ENCODE data around the gene BAIAP2L1.

The BAIAP2L1 gene

DNA sequence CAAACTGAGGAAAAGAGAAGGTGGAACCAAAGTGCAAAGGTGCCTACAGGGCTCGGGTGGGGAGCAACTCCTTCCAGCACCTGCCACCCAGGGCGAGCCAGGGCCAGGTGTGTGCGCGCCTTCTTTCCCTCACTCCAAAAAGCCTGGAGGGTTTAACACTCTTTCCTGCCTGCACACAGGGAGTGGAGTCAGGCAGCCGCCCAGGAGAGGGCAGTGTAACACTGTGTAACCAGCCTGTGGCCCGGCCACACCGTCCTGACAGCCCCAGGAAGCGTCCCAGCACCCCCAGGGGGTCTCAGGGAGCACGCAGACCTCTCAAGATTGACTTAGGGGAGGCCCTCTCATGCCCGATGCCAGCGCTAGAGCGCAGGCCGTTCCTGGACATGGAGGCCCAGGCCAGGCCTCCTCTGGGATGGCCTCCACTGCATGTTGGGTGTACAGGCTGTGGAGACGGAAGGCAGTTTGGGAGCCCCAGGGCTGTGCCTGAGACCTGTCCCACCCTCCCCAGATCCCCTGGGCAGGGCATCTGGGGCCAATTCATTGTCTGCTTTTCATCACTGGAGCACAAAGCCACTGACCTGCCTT lies 106.0 kb downstream of the BAIAP2L1 start:
- no peaks in the 10 kb centered on the region for H3K36me3 Mint-ChIP-seq (ENCODE audit: low read depth)
- no peaks in the 10 kb centered on the region for H3K4me1 Mint-ChIP-seq (ENCODE audit: low read depth)
- H3K4me3 Mint-ChIP-seq: no peak overlapping the region
- H3K9me3 Mint-ChIP-seq: no peaks in the 10 kb centered on the region
- no peak overlapping the region for H3K27ac Mint-ChIP-seq
- no peaks in the 10 kb centered on the region for H3K27me3 Mint-ChIP-seq (ENCODE audit: low read depth)
- no peak for DNase-seq (ENCODE audit: low spot score)

DNA sequence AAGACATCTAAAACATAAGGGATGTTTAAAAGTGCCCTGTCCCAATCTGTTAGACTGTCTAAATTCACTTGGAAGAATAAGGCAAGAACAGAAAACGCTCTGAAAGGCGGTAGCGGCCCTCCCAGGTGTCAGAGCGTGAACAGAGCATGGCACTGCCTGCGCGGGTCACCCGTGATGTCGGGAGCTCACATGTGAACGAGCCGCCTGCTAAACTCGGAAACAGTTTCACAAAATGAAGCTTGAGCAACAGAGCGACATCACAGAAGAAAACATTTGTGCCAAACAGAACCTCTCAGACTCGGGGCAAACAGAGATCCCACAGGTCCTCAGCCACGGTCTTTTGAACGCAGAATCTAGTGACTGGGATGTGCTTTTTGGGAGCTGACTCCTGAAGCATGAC lies 106.6 kb downstream of the BAIAP2L1 start:
- no peak for DNase-seq (ENCODE audit: low spot score)
- no peak overlapping the region for H3K4me3 Mint-ChIP-seq
- no peaks in the 10 kb centered on the region for H3K36me3 Mint-ChIP-seq (ENCODE audit: low read depth)
- no peak overlapping the region for H3K27ac Mint-ChIP-seq
- H3K4me1 Mint-ChIP-seq (ENCODE audit: low read depth): no peaks in the 10 kb centered on the region
- H3K27me3 Mint-ChIP-seq (ENCODE audit: low read depth): no peaks in the 10 kb centered on the region
- H3K9me3 Mint-ChIP-seq: no peaks in the 10 kb centered on the region

DNA sequence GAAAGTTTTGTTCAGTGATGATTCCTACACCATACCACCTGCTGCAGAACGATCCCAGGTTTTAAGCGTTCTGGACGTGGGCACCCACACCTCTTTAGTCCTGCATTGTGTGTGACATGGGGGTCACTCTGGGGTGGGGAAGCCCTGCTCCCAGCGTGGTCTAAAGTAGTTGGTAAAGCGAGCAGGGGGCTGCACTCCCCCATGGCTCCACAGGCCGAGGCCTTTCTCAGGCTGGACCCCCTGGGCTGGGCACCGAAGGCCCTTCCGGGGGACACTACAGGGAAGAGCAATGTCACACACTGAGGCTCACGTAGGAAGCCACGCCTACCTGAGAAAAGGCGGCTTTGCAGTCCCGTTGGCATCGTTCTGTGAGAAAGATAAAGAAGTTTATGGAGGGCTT lies 107.1 kb downstream of the BAIAP2L1 start:
- Mint-ChIP-seq H3K4me3 (no peak overlapping the region), H3K27me3 (ENCODE audit: low read depth) (no peaks in the 10 kb centered on the region), H3K9me3 (no peaks in the 10 kb centered on the region), H3K4me1 (ENCODE audit: low read depth) (no peaks in the 10 kb centered on the region), H3K36me3 (ENCODE audit: low read depth) (no peaks in the 10 kb centered on the region), H3K27ac (no peak overlapping the region)
- no peak for DNase-seq (ENCODE audit: low spot score)

GRCh38 chr7:98293265-98293664 lies 107.6 kb downstream of the BAIAP2L1 start:
- Mint-ChIP-seq H3K36me3 (ENCODE audit: low read depth) (no peaks in the 10 kb centered on the region), H3K4me3 (no peak overlapping the region), H3K27ac (no peak overlapping the region), H3K27me3 (ENCODE audit: low read depth) (no peaks in the 10 kb centered on the region), H3K9me3 (no peaks in the 10 kb centered on the region), H3K4me1 (ENCODE audit: low read depth) (no peaks in the 10 kb centered on the region)
- DNase-seq (ENCODE audit: low spot score): no peak

GRCh38 chr7:98291717-98292116 lies 109.2 kb downstream of the BAIAP2L1 start:
- Mint-ChIP-seq H3K27ac (no peak overlapping the region), H3K9me3 (no peaks in the 10 kb centered on the region), H3K36me3 (ENCODE audit: low read depth) (no peaks in the 10 kb centered on the region), H3K27me3 (ENCODE audit: low read depth) (no peaks in the 10 kb centered on the region), H3K4me1 (ENCODE audit: low read depth) (no peaks in the 10 kb centered on the region), H3K4me3 (no peak overlapping the region)
- DNase-seq (ENCODE audit: low spot score): no peak

- Mint-ChIP-seq H3K27ac (no peak overlapping the region), H3K4me1 (ENCODE audit: low read depth) (peaks cover 2% of the 10 kb centered on the region), H3K4me3 (no peak overlapping the region), H3K9me3 (no peaks in the 10 kb centered on the region), H3K27me3 (ENCODE audit: low read depth) (no peaks in the 10 kb centered on the region), H3K36me3 (ENCODE audit: low read depth) (no peaks in the 10 kb centered on the region)
- no peak for DNase-seq (ENCODE audit: low spot score)
These were observed 111.5 kb downstream of the BAIAP2L1 start for GRCh38 chr7:98289333-98289875.

- Mint-ChIP-seq H3K9me3 (no peaks in the 10 kb centered on the region), H3K27me3 (ENCODE audit: low read depth) (no peaks in the 10 kb centered on the region), H3K27ac (no peak overlapping the region), H3K36me3 (ENCODE audit: low read depth) (no peaks in the 10 kb centered on the region), H3K4me1 (ENCODE audit: low read depth) (peaks cover 3% of the 10 kb centered on the region), H3K4me3 (no peak overlapping the region)
- DNase-seq (ENCODE audit: low spot score): no peak
These were observed 112.6 kb downstream of the BAIAP2L1 start for GRCh38 chr7:98288064-98288823.

- H3K27me3 Mint-ChIP-seq (ENCODE audit: low read depth): no peaks in the 10 kb centered on the region
These were observed 113.4 kb downstream of the BAIAP2L1 start for GRCh38 chr7:98287486-98287959.

DNA sequence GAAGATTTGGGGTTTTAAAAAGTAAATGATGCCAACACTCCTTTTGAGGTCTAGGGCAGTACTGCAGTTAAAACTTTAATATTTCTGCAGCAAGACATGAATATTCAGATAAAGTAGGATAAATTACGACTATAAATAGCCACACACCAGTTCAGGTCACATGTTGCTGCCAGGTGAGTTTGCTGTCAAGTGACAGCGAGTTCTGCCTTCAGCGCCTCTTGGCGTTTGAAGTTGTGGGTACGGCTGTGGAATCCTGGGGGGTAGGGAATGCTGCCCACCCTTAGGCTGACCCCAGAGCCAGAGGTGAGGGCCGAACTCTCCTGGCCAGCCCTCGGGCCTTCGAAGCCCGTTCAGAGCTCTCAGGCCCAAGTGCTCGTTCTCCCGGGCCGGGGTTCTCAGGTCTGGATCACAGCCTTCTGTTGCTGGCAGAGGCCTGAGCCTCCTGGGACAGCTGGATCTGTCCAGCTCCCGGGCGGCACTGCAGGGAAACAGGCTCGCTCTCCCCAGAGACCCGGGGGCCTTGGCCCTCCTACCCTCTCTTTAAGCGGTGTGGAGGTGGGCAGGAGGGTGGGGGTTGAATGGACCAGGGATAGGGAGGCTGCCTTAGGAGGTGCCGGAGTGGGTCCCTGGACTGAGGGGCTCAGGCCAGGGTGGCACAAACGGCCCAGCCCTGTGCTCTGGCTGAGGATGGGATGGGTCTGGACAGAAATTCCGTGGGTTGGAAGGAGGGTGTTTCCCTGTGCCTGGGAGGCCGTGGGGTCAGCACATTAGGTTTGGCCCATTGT lies 114.0 kb downstream of the BAIAP2L1 start:
- H3K4me1 Mint-ChIP-seq (ENCODE audit: low read depth): peaks cover 14% of the 10 kb centered on the region
- no peak overlapping the region for H3K27ac Mint-ChIP-seq
- no peaks in the 10 kb centered on the region for H3K9me3 Mint-ChIP-seq
- H3K36me3 Mint-ChIP-seq (ENCODE audit: low read depth): peaks cover 5% of the 10 kb centered on the region
- H3K27me3 Mint-ChIP-seq (ENCODE audit: low read depth): no peaks in the 10 kb centered on the region
- no peak overlapping the region for H3K4me3 Mint-ChIP-seq
- no peak for DNase-seq (ENCODE audit: low spot score)

More at GRCh38 chr7:98287486-98287959, 113.4 kb downstream of the BAIAP2L1 start:
- Mint-ChIP-seq H3K4me1 (ENCODE audit: low read depth) (peaks cover 10% of the 10 kb centered on the region), H3K27ac (no peak overlapping the region), H3K36me3 (ENCODE audit: low read depth) (peaks cover 4% of the 10 kb centered on the region), H3K9me3 (no peaks in the 10 kb centered on the region), H3K4me3 (no peak overlapping the region)
- no peak for DNase-seq (ENCODE audit: low spot score)

DNA sequence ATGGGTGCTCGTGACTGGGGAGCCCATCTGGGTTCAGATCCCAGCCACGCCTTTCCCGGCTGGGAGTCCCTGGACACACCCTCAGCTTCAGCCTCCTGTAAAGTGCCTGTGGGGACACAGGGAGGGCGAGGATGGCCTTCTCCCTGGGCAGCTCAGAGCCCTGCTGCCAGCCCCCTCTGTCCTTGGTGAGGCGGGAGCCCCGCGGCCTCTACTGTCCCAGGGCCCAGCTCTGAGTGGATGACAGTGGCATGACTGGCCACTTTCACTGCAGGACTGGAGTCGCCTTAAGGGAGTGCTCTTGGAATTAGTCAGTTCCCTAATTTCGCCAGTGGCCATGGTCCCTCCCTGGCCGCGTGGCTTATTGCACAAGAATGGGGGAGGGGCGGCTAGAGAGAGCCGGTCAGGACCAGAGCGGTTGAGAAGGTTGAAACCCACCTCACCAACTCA lies 114.8 kb downstream of the BAIAP2L1 start:
- Mint-ChIP-seq H3K27ac (no peak overlapping the region), H3K27me3 (ENCODE audit: low read depth) (no peaks in the 10 kb centered on the region), H3K36me3 (ENCODE audit: low read depth) (peaks cover 5% of the 10 kb centered on the region), H3K9me3 (no peaks in the 10 kb centered on the region), H3K4me1 (ENCODE audit: low read depth) (peaks cover 14% of the 10 kb centered on the region), H3K4me3 (no peak overlapping the region)
- DNase-seq (ENCODE audit: low spot score): no peak

- no peak for DNase-seq (ENCODE audit: low spot score)
- Mint-ChIP-seq H3K4me3 (no peak overlapping the region), H3K36me3 (ENCODE audit: low read depth) (peaks cover 5% of the 10 kb centered on the region), H3K27ac (no peak overlapping the region), H3K4me1 (ENCODE audit: low read depth) (peaks cover 18% of the 10 kb centered on the region), H3K9me3 (no peaks in the 10 kb centered on the region), H3K27me3 (ENCODE audit: low read depth) (no peaks in the 10 kb centered on the region)
These were observed 115.5 kb downstream of the BAIAP2L1 start for GRCh38 chr7:98285157-98286092.

- peaks cover 18% of the 10 kb centered on the region for H3K4me1 Mint-ChIP-seq (ENCODE audit: low read depth)
- H3K4me3 Mint-ChIP-seq: no peak overlapping the region
- no peak for DNase-seq (ENCODE audit: low spot score)
- H3K27ac Mint-ChIP-seq: no peak overlapping the region
- no peaks in the 10 kb centered on the region for H3K27me3 Mint-ChIP-seq (ENCODE audit: low read depth)
- H3K9me3 Mint-ChIP-seq: no peaks in the 10 kb centered on the region
- peaks cover 5% of the 10 kb centered on the region for H3K36me3 Mint-ChIP-seq (ENCODE audit: low read depth)
These were observed 116.4 kb downstream of the BAIAP2L1 start for GRCh38 chr7:98284335-98285036.

DNA sequence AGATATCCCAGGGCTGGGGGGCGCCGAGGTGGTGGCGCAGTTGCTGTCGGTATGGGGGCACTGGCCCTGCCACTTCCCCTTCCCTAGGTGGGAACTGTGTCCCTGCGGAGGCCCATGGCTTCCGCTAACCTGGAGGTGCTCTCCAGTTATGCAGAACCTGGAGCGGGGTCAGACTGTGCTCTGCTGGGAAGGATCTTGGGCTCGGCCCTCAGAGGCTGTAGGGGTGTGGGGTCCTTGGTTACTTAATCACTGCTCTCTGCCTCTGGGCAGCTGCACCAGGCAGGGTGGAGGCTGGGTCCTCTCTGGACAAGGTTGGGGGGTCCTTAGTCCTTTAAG lies 117.0 kb downstream of the BAIAP2L1 start:
- Mint-ChIP-seq H3K27ac (no peak overlapping the region), H3K9me3 (no peaks in the 10 kb centered on the region), H3K4me1 (ENCODE audit: low read depth) (peaks cover 18% of the 10 kb centered on the region), H3K4me3 (no peak overlapping the region), H3K36me3 (ENCODE audit: low read depth) (peaks cover 5% of the 10 kb centered on the region), H3K27me3 (ENCODE audit: low read depth) (no peaks in the 10 kb centered on the region)
- DNase-seq (ENCODE audit: low spot score): no peak
